ENCODE results near the gene PTCH1.

GRCh38 chr9:95521699-95522098, 4.9 kb upstream of the PTCH1 start:
- TF ChIP-seq JUND (IDR thresholded peaks at IDR 0.05) (no peak), CHD2 (IDR thresholded peaks at IDR 0.05; ENCODE audit: low read length, partially characterized antibody) (no peak), EZH2phosphoT487 (IDR thresholded peaks at IDR 0.05; ENCODE audit: borderline replicate concordance, low read depth) (no peak), CTCF (IDR thresholded peaks at IDR 0.05) (no peak), FOXJ3 (CRISPR knock-in tag; IDR thresholded peaks at IDR 0.05) (no peak), TCF12 (IDR thresholded peaks at IDR 0.05) (no peak), NRF1 (IDR thresholded peaks at IDR 0.05; ENCODE audit: low read depth, low read length) (no peak), GABPA (IDR thresholded peaks at IDR 0.05; ENCODE audit: low read depth) (no peak), REST (IDR thresholded peaks at IDR 0.05; ENCODE audit: low read depth, low read length) (no peak), MAX (IDR thresholded peaks at IDR 0.05; ENCODE audit: low read depth) (no peak), EP300 (IDR thresholded peaks at IDR 0.05; ENCODE audit: borderline replicate concordance in 1 of 2, low read depth in 1 of 2, low read length in 1 of 2) (no peak), POLR2AphosphoS5 (IDR thresholded peaks at IDR 0.05; ENCODE audit: low read depth, low read length) (no peak), USF1 (IDR thresholded peaks at IDR 0.05; ENCODE audit: borderline replicate concordance, low read depth) (no peak), MXI1 (IDR thresholded peaks at IDR 0.05; ENCODE audit: low read depth, low read length) (no peak)
